Measurements from ENCODE around the gene PAWR. TPM values are rescaled to one million over a fixed set of nuclear protein-coding genes. Genes with fewer than 3 reads are reported as not detected.

Gene PAWR
- polyA plus RNA-seq, 4 donors = 14.2 to 47.6 (median 19.2) TPM

- FAIRE-seq (peak; percentile 51), DNase-seq (no peak)
- Histone ChIP-seq H3K27me3 (ENCODE audit: control insufficient read depth in 3 of 3, insufficient read depth in 3 of 3, low read length in 3 of 3) (no peaks in the 10 kb centered on the region), H3K36me3 (ENCODE audit: control insufficient read depth in 3 of 3, insufficient read depth in 2 of 3, low read depth in 1 of 3, low read length in 3 of 3) (peaks cover 0 to 6% (median 0%) of the 10 kb centered on the region in 3 donors), H3K4me1 (ENCODE audit: control insufficient read depth in 3 of 3, insufficient read depth in 2 of 3, low read depth in 1 of 3, low read length in 2 of 3) (no peaks in the 10 kb centered on the region), H3K27ac (ENCODE audit: low read depth in 1 of 3, low read length in 2 of 3) (no peak overlapping the region), H3K4me3 (ENCODE audit: low read depth in 1 of 3, low read length in 3 of 3) (no peak overlapping the region), H3K9me3 (ENCODE audit: control insufficient read depth in 2 of 2, insufficient read depth in 1 of 2, low read depth in 1 of 2, low read length in 1 of 2) (no peaks in the 10 kb centered on the region)
- WGBS, 3 donors = 66 to 80% (median 70%) methylated on average over 1 of the region's 1 CpG
These were observed 98.8 kb downstream of the PAWR start for GRCh38 chr12:79591988-79592387.

- 34 to 75% (median 64%) methylated on average over 2 of the region's 2 CpGs for WGBS, 3 donors
These were observed 100.0 kb downstream of the PAWR start for GRCh38 chr12:79590751-79591150.

GRCh38 chr12:79587368-79587767 is 103.4 kb downstream of the PAWR start:
- no peaks in the 10 kb centered on the region for H3K9me3 ChIP-seq (ENCODE audit: control insufficient read depth in 2 of 2, insufficient read depth in 1 of 2, low read depth in 1 of 2, low read length in 1 of 2)
- 76 to 98% (median 86%) methylated on average over 1 of the region's 1 CpG for WGBS, 3 donors
- no peak overlapping the region for H3K27ac ChIP-seq (ENCODE audit: low read depth in 1 of 3, low read length in 2 of 3)
- H3K4me1 ChIP-seq (ENCODE audit: control insufficient read depth in 3 of 3, insufficient read depth in 2 of 3, low read depth in 1 of 3, low read length in 2 of 3) = no peaks in the 10 kb centered on the region
- DNase-seq (no peak), FAIRE-seq (no peak)
- H3K36me3 ChIP-seq (ENCODE audit: control insufficient read depth in 3 of 3, insufficient read depth in 2 of 3, low read depth in 1 of 3, low read length in 3 of 3) = no peaks in the 10 kb centered on the region
- H3K27me3 ChIP-seq (ENCODE audit: control insufficient read depth in 3 of 3, insufficient read depth in 3 of 3, low read length in 3 of 3) = no peaks in the 10 kb centered on the region
- H3K4me3 ChIP-seq (ENCODE audit: low read depth in 1 of 3, low read length in 3 of 3) = no peak overlapping the region

More at GRCh38 chr12:79590751-79591150, 100.0 kb downstream of the PAWR start:
- DNase-seq = no peak
- FAIRE-seq = no peak
- H3K4me3 ChIP-seq (ENCODE audit: low read depth in 1 of 3, low read length in 3 of 3) = no peak overlapping the region
- no peaks in the 10 kb centered on the region for H3K4me1 ChIP-seq (ENCODE audit: control insufficient read depth in 3 of 3, insufficient read depth in 2 of 3, low read depth in 1 of 3, low read length in 2 of 3)
- no peaks in the 10 kb centered on the region for H3K27me3 ChIP-seq (ENCODE audit: control insufficient read depth in 3 of 3, insufficient read depth in 3 of 3, low read length in 3 of 3)
- H3K9me3 ChIP-seq (ENCODE audit: control insufficient read depth in 2 of 2, insufficient read depth in 1 of 2, low read depth in 1 of 2, low read length in 1 of 2) = no peaks in the 10 kb centered on the region
- no peak overlapping the region for H3K27ac ChIP-seq (ENCODE audit: low read depth in 1 of 3, low read length in 2 of 3)
- peaks cover 0 to 6% (median 0%) of the 10 kb centered on the region in 3 donors for H3K36me3 ChIP-seq (ENCODE audit: control insufficient read depth in 3 of 3, insufficient read depth in 2 of 3, low read depth in 1 of 3, low read length in 3 of 3)

GRCh38 chr12:79585147-79585546 is 105.6 kb downstream of the PAWR start:
- Histone ChIP-seq H3K27me3 (ENCODE audit: control insufficient read depth in 3 of 3, insufficient read depth in 3 of 3, low read length in 3 of 3) (no peaks in the 10 kb centered on the region), H3K36me3 (ENCODE audit: control insufficient read depth in 3 of 3, insufficient read depth in 2 of 3, low read depth in 1 of 3, low read length in 3 of 3) (no peaks in the 10 kb centered on the region), H3K4me1 (ENCODE audit: control insufficient read depth in 3 of 3, insufficient read depth in 2 of 3, low read depth in 1 of 3, low read length in 2 of 3) (no peaks in the 10 kb centered on the region), H3K27ac (ENCODE audit: low read depth in 1 of 3, low read length in 2 of 3) (no peak overlapping the region), H3K9me3 (ENCODE audit: control insufficient read depth in 2 of 2, insufficient read depth in 1 of 2, low read depth in 1 of 2, low read length in 1 of 2) (no peaks in the 10 kb centered on the region), H3K4me3 (ENCODE audit: low read depth in 1 of 3, low read length in 3 of 3) (no peak overlapping the region)
- WGBS, 3 donors = 97 to 100% (median 98%) methylated on average over 1 of the region's 1 CpG
- DNase-seq (no peak), FAIRE-seq (no peak)

- FAIRE-seq = no peak
- 97 to 100% (median 98%) methylated on average over 16 to 22 of the region's 22 CpGs for WGBS, 3 donors
- Histone ChIP-seq H3K27me3 (ENCODE audit: control insufficient read depth in 3 of 3, insufficient read depth in 3 of 3, low read length in 3 of 3) (no peaks in the 10 kb centered on the region), H3K36me3 (ENCODE audit: control insufficient read depth in 3 of 3, insufficient read depth in 2 of 3, low read depth in 1 of 3, low read length in 3 of 3) (peaks cover 0 to 41% (median 0%) of the 10 kb centered on the region in 3 donors), H3K4me3 (ENCODE audit: low read depth in 1 of 3, low read length in 3 of 3) (no peak overlapping the region), H3K4me1 (ENCODE audit: control insufficient read depth in 3 of 3, insufficient read depth in 2 of 3, low read depth in 1 of 3, low read length in 2 of 3) (no peaks in the 10 kb centered on the region), H3K9me3 (ENCODE audit: control insufficient read depth in 2 of 2, insufficient read depth in 1 of 2, low read depth in 1 of 2, low read length in 1 of 2) (peaks cover 2 to 31% of the 10 kb centered on the region in 2 donors), H3K27ac (ENCODE audit: low read depth in 1 of 3, low read length in 2 of 3) (no peak overlapping the region)
- DNase-seq = no peak
These were observed 116.9 kb downstream of the PAWR start for GRCh38 chr12:79573820-79574219.

- no peak overlapping the region for H3K4me3 ChIP-seq (ENCODE audit: low read depth in 1 of 3, low read length in 3 of 3)
- FAIRE-seq (no peak), DNase-seq (no peak)
- no peaks in the 10 kb centered on the region for H3K27me3 ChIP-seq (ENCODE audit: control insufficient read depth in 3 of 3, insufficient read depth in 3 of 3, low read length in 3 of 3)
- 93 to 96% (median 95%) methylated on average over 3 of the region's 3 CpGs for WGBS, 3 donors
- H3K27ac ChIP-seq (ENCODE audit: low read depth in 1 of 3, low read length in 2 of 3) = no peak overlapping the region
- H3K9me3 ChIP-seq (ENCODE audit: control insufficient read depth in 2 of 2, insufficient read depth in 1 of 2, low read depth in 1 of 2, low read length in 1 of 2) = peaks cover 2 to 33% of the 10 kb centered on the region in 2 donors
- H3K4me1 ChIP-seq (ENCODE audit: control insufficient read depth in 3 of 3, insufficient read depth in 2 of 3, low read depth in 1 of 3, low read length in 2 of 3) = no peaks in the 10 kb centered on the region
- peaks cover 0 to 48% (median 0%) of the 10 kb centered on the region in 3 donors for H3K36me3 ChIP-seq (ENCODE audit: control insufficient read depth in 3 of 3, insufficient read depth in 2 of 3, low read depth in 1 of 3, low read length in 3 of 3)
These were observed 121.1 kb downstream of the PAWR start for GRCh38 chr12:79569679-79570078.

GRCh38 chr12:79567175-79567563 is 123.6 kb downstream of the PAWR start:
- no peak overlapping the region for H3K4me3 ChIP-seq (ENCODE audit: low read depth in 1 of 3, low read length in 3 of 3)
- H3K27ac ChIP-seq (ENCODE audit: low read depth in 1 of 3, low read length in 2 of 3) = peak overlapping the region in 1 of 3 donors; percentile 28
- no peaks in the 10 kb centered on the region for H3K27me3 ChIP-seq (ENCODE audit: control insufficient read depth in 3 of 3, insufficient read depth in 3 of 3, low read length in 3 of 3)
- 65 to 90% (median 88%) methylated on average over 1 of the region's 1 CpG for WGBS, 3 donors
- no peaks in the 10 kb centered on the region for H3K4me1 ChIP-seq (ENCODE audit: control insufficient read depth in 3 of 3, insufficient read depth in 2 of 3, low read depth in 1 of 3, low read length in 2 of 3)
- peaks cover 0 to 21% of the 10 kb centered on the region in 2 donors for H3K9me3 ChIP-seq (ENCODE audit: control insufficient read depth in 2 of 2, insufficient read depth in 1 of 2, low read depth in 1 of 2, low read length in 1 of 2)
- FAIRE-seq (no peak), DNase-seq (no peak)
- H3K36me3 ChIP-seq (ENCODE audit: control insufficient read depth in 3 of 3, insufficient read depth in 2 of 3, low read depth in 1 of 3, low read length in 3 of 3) = peaks cover 0 to 40% (median 0%) of the 10 kb centered on the region in 3 donors

GRCh38 chr12:79566452-79567174 is 124.2 kb downstream of the PAWR start:
- Histone ChIP-seq H3K27ac (ENCODE audit: low read depth in 1 of 3, low read length in 2 of 3) (peak overlapping the region; percentile 17 to 38 (median 21)), H3K36me3 (ENCODE audit: control insufficient read depth in 3 of 3, insufficient read depth in 2 of 3, low read depth in 1 of 3, low read length in 3 of 3) (peaks cover 0 to 39% (median 0%) of the 10 kb centered on the region in 3 donors), H3K9me3 (ENCODE audit: control insufficient read depth in 2 of 2, insufficient read depth in 1 of 2, low read depth in 1 of 2, low read length in 1 of 2) (peaks cover 0 to 21% of the 10 kb centered on the region in 2 donors), H3K4me3 (ENCODE audit: low read depth in 1 of 3, low read length in 3 of 3) (no peak overlapping the region), H3K4me1 (ENCODE audit: control insufficient read depth in 3 of 3, insufficient read depth in 2 of 3, low read depth in 1 of 3, low read length in 2 of 3) (no peaks in the 10 kb centered on the region), H3K27me3 (ENCODE audit: control insufficient read depth in 3 of 3, insufficient read depth in 3 of 3, low read length in 3 of 3) (no peaks in the 10 kb centered on the region)
- peak in 1 of 2 donors; percentile 50 for DNase-seq
- no peak for FAIRE-seq
- 56 to 62% (median 58%) methylated on average over 4 of the region's 4 CpGs for WGBS, 3 donors

Data from small intestine (tissue), 7 donors.